Measurements from ENCODE around the gene GRID2. TPM values are rescaled to one million over a fixed set of nuclear protein-coding genes. Genes with fewer than 3 reads are reported as not detected.

The GRID2 gene
- total RNA-seq, 3 donors from 2014 or later, result under 0.01 TPM

DNA sequence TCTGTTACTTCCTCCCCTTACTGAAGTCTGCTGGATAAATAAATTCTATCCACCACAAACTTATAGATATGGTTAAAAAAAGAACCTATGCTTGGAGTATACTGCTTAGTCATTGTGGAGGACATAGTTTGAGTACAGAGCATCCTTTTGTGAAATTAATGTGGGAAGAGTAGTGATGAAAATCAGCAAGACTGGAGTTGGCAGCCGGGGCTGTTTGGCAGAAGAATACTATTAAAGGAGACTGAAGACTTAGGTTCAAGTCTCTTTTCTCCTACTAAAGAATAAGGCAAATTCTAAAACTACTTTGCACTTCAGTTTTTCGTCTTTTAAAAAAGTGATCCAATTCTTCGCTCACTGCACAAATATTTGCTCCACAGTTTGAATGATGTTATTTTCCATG is 1198.2 kb downstream of the GRID2 start:
- Histone ChIP-seq H3K4me3 (no peak overlapping the region), H3K9me3 (no peaks in the 10 kb centered on the region), H3K4me1 (no peaks in the 10 kb centered on the region), H3K27ac (no peak overlapping the region), H3K27me3 (no peaks in the 10 kb centered on the region), H3K36me3 (no peaks in the 10 kb centered on the region)
- TF ChIP-seq POLR2A (IDR thresholded peaks at IDR 0.05), result no peak
- no peak for TF ChIP-seq POLR2AphosphoS5 (IDR thresholded peaks at IDR 0.05)
- TF ChIP-seq, protein P1, sequence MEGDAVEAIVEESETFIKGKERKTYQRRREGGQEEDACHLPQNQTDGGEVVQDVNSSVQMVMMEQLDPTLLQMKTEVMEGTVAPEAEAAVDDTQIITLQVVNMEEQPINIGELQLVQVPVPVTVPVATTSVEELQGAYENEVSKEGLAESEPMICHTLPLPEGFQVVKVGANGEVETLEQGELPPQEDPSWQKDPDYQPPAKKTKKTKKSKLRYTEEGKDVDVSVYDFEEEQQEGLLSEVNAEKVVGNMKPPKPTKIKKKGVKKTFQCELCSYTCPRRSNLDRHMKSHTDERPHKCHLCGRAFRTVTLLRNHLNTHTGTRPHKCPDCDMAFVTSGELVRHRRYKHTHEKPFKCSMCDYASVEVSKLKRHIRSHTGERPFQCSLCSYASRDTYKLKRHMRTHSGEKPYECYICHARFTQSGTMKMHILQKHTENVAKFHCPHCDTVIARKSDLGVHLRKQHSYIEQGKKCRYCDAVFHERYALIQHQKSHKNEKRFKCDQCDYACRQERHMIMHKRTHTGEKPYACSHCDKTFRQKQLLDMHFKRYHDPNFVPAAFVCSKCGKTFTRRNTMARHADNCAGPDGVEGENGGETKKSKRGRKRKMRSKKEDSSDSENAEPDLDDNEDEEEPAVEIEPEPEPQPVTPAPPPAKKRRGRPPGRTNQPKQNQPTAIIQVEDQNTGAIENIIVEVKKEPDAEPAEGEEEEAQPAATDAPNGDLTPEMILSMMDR (IDR thresholded peaks at IDR 0.05), result no peak
- intact Hi-C loops (cut with DNase I; ENCODE audit: low total_unique reads), result no loop called here
- DNase-seq (ENCODE audit: low spot score in 2 of 2), result no peak

- H3K36me3 ChIP-seq, result no peaks in the 10 kb centered on the region
- no peaks in the 10 kb centered on the region for H3K9me3 ChIP-seq
- no peaks in the 10 kb centered on the region for H3K27me3 ChIP-seq
- intact Hi-C loops (cut with DNase I; ENCODE audit: low total_unique reads), result no loop called here
- TF ChIP-seq, protein P1 (IDR thresholded peaks at IDR 0.05), result no peak
- TF ChIP-seq POLR2A (IDR thresholded peaks at IDR 0.05), result no peak
- no peak for TF ChIP-seq POLR2AphosphoS5 (IDR thresholded peaks at IDR 0.05)
- DNase-seq (ENCODE audit: low spot score in 2 of 2), result no peak
- H3K4me1 ChIP-seq, result no peaks in the 10 kb centered on the region
- H3K27ac ChIP-seq, result no peak overlapping the region
- H3K4me3 ChIP-seq, result no peak overlapping the region
These were observed 1199.2 kb downstream of the GRID2 start for GRCh38 chr4:93502991-93503390.

DNA sequence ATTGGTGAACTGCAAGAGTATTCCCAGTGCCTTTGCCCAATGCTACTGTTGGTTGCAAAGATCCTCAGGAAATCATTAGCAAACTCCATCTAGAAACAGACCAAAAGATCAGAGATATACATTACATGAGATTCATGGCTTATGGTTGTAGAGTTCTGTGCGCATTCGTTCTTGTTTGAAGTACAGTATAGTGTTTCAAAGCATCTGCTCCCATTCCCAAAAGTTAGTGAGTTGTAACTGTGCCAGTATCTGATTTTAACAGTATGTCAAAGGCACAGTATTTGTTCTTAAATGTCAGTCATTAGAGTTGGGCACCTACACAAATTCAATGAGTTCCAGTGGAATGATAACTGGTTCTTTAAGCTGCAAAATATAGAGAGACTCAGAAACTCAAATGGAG is 1210.1 kb downstream of the GRID2 start:
- Histone ChIP-seq H3K27me3 (no peaks in the 10 kb centered on the region), H3K4me1 (no peaks in the 10 kb centered on the region), H3K9me3 (no peaks in the 10 kb centered on the region), H3K27ac (no peak overlapping the region), H3K4me3 (no peak overlapping the region), H3K36me3 (no peaks in the 10 kb centered on the region)
- intact Hi-C loops (cut with DNase I; ENCODE audit: low total_unique reads), result no loop called here
- DNase-seq (ENCODE audit: low spot score in 2 of 2), result no peak
- TF ChIP-seq, protein P1 (IDR thresholded peaks at IDR 0.05), result no peak
- TF ChIP-seq POLR2AphosphoS5 (IDR thresholded peaks at IDR 0.05) (no peak), POLR2A (IDR thresholded peaks at IDR 0.05) (no peak)

- H3K4me1 ChIP-seq, result no peaks in the 10 kb centered on the region
- no peak overlapping the region for H3K4me3 ChIP-seq
- no peak overlapping the region for H3K27ac ChIP-seq
- H3K36me3 ChIP-seq, result no peaks in the 10 kb centered on the region
- TF ChIP-seq POLR2AphosphoS5 (IDR thresholded peaks at IDR 0.05) (no peak), POLR2A (IDR thresholded peaks at IDR 0.05) (no peak)
- TF ChIP-seq, protein P1 (IDR thresholded peaks at IDR 0.05), result no peak
- intact Hi-C loops (cut with DNase I; ENCODE audit: low total_unique reads), result no loop called here
- H3K9me3 ChIP-seq, result no peaks in the 10 kb centered on the region
- no peaks in the 10 kb centered on the region for H3K27me3 ChIP-seq
- DNase-seq (ENCODE audit: low spot score in 2 of 2), result no peak
These were observed 1211.4 kb downstream of the GRID2 start for GRCh38 chr4:93515208-93515607.

DNA sequence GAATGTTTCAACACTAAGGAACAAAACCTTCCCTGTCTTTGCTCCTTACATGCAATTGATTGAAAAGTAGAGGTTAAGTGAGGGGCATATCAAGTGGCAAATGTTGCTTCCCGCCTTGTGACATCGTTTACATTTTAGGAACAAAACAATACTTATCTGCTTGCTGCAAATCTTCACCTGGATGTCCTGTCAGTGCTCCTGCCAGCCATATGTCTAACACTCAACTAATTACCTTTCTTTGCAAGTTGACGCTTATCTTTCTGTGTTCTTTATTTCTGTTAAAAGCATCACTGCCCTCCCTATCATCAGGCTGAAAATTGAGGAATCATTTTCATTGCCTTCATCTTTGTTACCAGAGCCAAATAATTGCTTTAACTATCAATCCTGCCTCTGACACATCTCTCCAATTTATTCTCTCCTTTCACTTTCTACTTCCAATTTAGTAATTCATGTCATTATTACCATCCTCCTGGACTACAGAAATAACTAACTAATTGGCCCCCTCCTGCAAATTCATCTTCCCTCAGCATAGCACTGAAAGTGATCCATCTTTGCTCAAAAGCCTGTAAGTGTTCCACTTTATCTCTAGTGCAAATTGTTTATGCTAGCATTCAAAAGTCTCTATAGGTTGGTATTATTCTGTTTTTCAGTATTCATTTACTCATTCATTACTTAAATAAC is 1226.1 kb downstream of the GRID2 start:
- Histone ChIP-seq H3K4me3 (no peak overlapping the region), H3K36me3 (no peaks in the 10 kb centered on the region), H3K9me3 (no peaks in the 10 kb centered on the region), H3K4me1 (no peaks in the 10 kb centered on the region), H3K27me3 (no peaks in the 10 kb centered on the region), H3K27ac (no peak overlapping the region)
- no peak for DNase-seq (ENCODE audit: low spot score in 2 of 2)
- TF ChIP-seq POLR2A (IDR thresholded peaks at IDR 0.05), result no peak
- TF ChIP-seq, protein P1 (IDR thresholded peaks at IDR 0.05), result no peak
- no peak for TF ChIP-seq POLR2AphosphoS5 (IDR thresholded peaks at IDR 0.05)
- intact Hi-C loops (cut with DNase I; ENCODE audit: low total_unique reads), result no loop called here

Data from breast epithelium (tissue), 4 donors.